ENCODE data around the gene COL8A2.

GRCh38 chr1:36076979-36077573, 47.9 kb downstream of the COL8A2 start:
- no peak for TF ChIP-seq CTCF (IDR thresholded peaks at IDR 0.05; ENCODE audit: insufficient read depth, low read length, poor library complexity, severe bottlenecking)
- no peak for TF ChIP-seq EZH2phosphoT487 (conservative IDR thresholded peaks at IDR 0.05; ENCODE audit: low read length)
